GM18870 (cell line): ENCODE measurements around the gene NUTM2F.
"Not testable (repeated sequence)": the region's sequence is repeated elsewhere in the genome, so short reads cannot be mapped to it uniquely, and the experiment has no call there.

ENCODE experiments used
- ATAC-seq: cut with Tn5 transposase; IDR thresholded peaks from one replicate; pipeline ENCODE4 v1.9.1; 2021; ENCODE audit warnings: moderate library complexity; ENCODE audit not compliant: unreplicated experiment

NUTM2F gene

DNA sequence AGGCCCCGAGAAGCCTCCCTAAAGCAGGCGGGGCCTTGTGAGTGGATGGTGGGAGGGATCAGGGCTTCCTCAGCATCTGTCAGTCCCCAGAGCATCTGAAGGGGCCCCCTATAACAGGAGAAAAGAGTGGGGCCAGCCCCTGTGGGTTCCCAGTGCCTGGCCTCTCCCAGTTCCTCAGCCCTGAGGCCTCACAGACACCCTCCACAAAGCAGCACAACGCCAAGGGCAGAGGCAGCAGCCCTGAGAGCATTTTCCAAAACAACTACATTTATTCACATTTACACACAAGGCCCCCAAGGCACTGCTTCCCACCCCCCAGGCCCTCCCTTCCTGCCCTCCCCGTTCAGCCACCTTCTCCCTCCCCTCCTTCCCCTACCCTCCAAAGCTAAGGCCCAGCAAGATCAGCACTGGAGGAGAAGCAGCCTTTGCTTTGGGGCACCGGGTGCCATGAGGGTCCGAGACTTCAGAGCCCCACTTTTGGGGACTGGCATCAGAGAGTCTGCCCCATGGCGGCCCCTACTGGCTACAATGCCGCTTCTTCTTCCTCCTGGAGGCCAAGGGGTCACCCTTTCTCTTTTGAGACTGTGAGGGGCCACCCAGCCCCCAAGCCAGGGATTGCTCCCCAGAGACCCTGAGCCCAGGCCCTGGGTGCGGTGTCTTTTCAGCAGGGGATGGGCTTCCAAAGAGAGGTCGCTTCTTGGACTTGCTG lies 10.3 kb downstream of the NUTM2F start:
- not testable (repeated sequence) for ATAC-seq

DNA sequence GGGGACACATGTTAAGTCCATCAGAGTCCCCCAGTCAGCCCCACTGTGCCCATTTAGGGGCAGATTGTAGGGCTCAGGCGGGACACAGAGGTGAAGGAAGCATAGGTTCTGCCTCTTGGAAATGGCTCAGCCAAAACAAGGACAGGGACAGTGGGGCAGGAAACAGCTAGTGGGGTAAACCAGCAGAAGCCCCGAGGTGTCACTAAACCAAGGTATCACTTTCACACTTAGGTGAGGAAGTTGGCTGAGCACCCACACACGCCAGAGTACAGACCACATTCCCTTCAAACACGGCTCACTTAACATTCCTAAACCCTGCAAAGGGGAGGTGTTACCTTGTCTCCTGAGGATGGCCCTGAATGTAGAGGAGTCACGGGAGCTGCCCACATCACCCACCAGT lies 12.2 kb downstream of the NUTM2F start:
- not testable (repeated sequence) for ATAC-seq

DNA sequence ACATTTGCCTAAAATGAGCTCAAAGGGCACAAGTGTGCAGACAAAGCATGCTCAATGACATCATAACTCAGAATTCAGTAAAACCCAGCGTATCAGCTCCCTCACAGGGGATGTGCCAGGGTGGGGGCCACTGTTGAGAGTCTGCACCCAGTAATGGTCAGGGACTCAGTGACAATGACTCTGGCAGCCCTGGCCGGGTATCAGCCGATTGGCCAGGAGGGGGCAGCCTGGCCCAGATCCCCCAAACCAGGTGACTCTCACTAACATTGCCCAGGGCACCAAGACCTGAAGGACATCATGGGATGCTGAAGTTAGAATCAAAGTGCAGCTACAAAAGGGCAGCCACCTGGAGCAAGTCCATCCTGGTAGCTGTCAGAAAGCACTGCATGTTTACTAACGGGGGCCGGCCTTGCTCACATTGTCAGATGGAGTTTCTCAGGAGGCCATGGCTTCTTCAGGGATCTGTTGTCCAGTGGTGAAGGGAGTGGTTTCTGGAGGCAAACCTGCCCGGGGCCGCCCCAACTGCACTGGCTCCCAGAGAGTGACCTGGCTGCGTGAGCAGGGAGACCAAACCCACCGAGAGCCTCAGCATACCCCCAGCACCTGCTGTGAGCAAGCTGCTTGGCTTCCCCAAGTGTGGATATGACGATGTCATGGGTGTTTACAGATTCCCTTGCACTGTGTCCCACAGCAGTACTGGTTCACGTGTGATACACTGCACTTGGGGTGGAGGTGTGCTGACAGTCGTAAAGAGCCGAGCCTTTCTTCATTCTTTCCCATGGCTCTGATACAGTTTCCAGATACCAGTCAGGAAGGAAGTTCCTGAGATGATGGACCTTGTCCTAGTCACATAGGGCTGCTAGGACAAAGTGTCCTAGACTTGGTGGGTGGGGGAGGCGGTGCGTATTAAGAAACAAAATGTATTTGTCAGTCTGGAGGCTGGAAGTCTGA lies 13.1 kb downstream of the NUTM2F start:
- ATAC-seq: not testable (repeated sequence)

DNA sequence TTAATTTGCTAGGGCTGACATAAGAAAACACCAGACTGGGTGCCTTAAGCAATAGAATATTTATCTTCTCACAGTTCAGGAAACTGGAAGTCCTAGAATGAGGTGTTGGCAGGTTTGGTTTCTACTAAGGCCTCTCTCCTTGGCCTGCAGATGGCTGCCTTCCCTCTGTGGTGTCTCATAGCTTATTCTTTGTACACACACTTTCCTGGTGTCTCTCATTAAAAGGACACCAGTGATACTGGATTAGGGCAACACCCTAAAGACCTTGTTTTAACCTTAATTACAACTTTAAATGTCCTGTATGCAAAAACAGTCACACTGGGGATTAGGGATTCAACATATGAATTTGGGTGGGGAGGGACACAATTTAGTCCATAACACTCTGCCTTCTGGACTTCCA lies 25.1 kb downstream of the NUTM2F start:
- ATAC-seq: no peak

DNA sequence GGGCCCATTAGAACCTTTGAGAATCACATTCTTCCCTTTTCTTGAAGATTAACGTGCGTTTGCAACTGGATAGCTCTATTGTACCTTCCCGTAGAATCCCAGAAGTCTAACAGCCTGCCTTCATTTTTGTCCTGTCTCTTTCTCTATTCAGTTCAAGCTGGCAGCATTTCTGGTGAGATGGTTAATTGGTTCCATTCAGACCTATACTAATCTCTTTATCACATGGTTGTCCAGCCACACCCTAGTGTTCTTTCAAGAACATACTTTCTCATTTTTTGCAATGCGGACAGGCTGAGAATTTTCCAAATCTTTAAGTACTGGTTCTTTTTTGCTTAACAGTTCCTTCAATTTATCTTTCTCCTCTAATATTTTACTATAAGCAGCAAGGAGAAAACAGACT lies 26.0 kb downstream of the NUTM2F start:
- no peak for ATAC-seq

DNA sequence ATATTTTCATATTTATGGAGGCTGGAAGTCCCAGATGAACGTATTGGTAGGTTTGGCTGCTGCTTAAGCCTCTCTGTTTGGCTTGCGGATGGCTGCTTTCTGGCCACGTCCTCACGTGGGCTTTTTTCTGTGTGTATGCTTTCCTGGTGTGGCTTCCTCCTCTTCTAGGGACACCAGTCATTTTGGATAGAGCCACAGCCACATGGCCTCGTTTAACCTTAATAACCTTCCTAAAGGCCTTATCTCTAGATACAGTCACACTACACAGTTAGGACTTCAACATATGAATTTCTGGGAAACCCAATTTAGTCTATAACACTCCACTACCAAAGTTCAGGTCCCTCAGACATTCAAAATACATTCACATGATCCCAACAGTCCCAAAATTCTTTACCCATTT lies 26.9 kb downstream of the NUTM2F start:
- ATAC-seq: no peak

DNA sequence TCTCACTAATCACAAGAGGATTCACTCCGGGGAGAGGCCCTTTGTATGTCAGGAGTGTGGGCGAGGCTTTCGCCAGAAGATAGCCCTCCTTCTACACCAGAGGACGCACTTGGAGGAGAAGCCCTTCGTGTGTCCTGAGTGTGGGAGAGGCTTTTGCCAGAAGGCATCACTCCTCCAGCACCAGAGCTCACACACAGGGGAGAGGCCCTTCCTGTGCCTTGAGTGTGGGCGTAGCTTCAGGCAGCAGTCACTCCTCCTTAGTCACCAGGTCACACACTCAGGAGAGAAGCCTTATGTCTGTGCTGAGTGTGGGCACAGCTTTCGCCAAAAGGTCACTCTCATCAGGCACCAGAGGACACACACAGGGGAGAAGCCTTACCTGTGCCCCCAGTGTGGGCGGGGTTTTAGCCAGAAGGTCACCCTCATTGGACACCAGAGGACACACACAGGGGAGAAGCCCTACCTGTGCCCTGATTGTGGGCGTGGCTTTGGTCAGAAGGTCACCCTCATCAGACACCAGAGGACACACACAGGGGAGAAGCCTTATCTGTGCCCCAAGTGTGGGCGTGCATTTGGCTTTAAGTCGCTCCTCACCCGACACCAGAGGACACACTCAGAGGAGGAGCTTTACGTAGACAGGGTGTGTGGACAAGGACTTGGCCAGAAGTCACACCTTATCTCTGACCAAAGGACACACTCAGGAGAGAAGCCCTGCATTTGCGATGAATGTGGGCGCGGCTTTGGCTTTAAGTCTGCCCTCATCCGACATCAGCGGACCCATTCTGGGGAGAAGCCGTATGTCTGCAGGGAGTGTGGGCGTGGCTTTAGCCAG lies 27.8 kb downstream of the NUTM2F start:
- no peak for ATAC-seq

DNA sequence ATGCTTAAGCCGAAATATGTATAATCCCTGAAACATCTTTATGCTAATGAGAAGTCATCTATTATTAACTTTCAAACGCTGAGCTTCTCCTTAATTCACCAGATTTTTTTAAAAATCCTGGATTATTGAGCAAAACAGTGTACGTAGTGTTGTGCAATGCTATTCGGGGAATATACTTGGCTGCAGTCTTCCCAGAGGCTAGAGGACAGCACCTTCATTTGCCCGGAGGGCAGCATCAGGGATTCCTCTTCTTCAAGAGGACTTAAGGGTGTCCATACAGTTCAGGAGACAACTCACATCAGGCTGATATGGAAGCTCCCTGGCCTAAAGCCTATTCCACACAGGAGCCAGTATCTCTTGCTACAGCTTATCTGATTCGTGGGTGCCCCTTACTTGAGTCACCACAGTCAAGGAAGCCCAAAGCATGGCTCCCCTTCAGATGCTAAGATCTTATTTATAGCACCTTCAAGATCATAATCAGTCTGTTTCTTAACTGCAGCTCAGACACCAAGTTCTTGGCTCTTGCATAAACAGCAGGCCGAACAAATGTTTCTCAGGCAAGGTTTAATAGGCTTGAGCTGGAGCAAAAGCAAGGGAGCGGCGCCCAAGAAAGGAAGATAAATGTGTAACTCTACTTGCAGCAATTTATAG lies 29.4 kb downstream of the NUTM2F start:
- ATAC-seq: no peak

DNA sequence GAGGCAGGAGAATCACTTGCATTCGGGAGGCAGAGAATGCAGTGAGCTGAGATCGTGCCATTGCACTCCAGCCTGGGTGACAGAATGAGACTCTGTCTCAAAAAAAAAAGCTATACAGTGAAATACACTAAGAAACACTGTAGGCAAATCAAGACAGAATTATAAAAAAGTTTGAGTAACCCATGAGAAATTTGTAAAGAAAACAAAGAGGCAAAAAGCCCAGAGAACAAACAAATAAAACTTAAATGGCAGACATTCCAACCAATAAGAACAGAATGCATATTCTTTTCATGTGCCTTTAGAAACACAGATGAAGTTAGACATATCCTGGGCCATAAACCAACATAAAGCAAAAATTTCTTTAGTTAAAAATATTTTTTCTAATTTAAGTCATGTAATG lies 38.8 kb downstream of the NUTM2F start:
- ATAC-seq: no peak

DNA sequence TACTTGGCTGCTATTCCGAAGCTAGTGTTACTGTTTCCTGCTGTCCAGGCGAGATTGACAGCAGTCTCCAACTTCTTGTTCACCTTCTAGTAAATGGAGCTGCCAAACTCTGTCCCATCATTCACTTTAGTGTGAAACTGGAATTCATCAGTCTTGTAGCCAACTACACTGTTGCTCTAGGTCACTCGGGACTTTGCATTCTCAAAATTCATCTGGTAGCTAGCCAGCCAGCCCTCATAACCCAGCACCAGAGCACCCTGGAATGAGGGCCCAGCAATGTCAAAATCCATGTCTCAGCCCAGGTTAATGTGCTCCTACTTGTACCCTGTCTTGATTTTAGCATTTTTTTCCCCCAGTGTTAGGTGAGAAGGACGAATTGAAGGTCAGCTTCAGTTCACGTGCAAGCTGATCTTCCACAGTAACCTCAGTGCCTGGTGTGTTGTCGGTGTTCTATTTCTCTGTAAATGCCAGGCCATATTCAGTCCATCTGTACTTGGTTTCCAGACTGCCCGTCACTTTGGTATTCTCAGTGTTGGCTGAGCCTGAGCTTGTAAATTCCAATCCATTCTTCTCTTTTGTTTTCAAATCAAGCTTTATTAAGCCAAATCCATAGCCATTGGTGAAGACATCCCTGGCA lies 40.4 kb downstream of the NUTM2F start:
- ATAC-seq: no peak

DNA sequence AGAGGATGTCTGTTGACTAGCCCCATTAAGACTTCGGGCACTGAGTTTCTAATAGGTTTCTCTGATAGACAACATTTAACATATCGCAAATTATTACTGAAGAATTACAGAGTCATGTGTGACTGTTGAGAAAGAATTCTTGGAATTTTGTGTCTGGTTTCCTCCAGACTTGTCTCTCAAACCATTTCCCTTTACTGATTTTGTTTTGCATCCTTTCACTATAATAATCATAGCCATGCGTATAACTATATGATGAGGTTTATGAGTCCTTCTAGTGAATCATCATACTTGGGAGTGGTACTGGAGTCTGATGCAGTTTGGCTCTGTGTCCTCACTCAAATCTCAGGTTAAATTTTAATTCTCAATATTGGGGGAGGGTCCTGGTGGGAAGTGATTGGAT lies 42.3 kb downstream of the NUTM2F start:
- ATAC-seq: no peak

DNA sequence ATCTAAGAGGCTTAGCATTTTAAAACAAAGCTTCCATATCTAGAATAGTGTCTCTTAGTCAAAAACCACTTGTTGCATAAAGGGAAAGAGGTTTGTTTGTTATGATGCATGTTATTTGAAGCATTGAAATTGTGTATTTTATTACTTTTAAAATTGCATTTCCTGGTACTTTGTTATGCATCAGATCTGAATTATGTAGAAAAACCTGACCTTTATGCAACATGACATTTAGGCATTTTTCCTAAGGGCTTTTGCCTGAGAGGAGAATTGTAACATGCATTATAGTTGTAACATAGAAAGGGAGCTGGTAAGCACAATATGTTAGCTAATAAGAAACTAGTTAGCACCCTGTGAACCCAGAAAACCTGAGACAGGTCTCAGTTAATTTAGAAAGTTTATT lies 47.3 kb downstream of the NUTM2F start:
- ATAC-seq: no peak

DNA sequence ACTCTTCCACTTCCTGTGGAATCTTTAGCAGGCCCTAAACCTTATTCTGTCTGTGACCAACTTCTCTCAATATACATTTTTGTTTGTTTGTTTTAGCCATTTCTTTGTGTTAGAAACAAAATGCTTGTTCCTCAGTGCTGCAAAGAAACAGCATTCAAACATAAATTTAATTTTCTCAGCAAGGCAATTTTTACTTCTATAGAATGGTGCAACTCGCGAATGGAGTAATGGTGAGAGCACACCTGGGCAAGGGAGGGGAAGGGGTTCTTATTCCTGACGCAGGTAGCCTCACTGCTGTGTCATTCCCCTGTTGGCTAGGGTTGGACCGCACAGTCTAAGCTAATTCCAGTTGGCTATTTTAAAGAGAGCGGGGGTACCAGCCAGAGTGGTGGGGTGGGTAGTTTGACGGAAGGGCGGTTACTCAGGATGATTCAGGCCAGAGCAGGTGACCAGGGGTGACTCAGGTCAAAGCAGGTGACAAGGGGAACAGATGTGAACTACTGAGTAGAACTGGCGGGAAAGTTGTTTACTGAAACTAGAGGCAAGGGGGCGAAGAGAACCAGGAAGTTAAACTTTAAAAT lies 47.9 kb downstream of the NUTM2F start:
- no peak for ATAC-seq

DNA sequence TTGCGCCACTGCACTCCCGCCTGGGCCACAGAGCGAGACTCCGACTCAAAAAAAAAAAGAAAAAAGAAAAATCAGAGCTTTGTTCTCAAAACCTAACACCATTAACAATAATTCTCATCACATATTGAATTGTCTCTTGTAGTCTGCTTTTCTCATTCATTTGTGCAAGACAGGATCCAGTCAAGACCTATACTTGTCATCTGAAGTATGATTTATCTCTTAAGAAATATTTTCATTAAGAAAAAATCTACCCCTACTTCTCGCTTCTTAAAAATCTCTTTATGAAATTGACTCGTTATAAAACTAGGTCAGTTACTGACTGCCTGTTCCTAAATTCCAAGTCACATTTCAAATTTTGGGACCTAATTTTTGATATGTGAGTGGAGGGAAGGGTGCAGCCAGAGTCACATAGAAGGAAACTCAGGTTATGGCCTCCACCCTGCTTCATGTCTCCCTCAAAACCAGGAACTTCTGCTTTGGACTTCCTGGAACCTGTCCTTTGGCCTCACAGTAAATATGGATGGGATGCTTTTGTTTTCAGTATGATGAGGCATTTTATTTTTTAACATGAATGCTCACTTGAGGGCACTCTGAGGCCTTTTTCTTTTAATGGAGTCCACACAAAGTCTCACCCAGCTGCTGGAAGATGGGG lies 50.4 kb downstream of the NUTM2F start:
- no peak for ATAC-seq

DNA sequence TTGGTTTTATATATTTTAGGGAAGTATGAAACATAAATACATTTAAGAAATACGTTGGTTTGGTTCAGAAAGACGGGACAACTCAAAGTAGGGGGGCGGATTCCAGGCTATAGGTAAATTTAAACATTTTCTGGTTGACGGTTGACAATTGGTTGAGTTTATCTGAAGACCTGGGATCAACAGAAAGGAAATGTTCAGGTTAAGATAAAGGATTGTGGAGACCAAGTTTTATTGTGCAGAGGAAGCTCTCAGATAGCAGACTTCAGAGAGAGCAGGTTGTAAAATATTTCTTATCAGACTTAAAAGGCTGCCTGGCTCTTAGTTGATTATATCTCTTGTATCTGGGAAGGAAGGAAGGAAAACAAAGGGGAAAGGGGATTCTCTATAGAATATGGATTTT lies 51.4 kb downstream of the NUTM2F start:
- not testable (repeated sequence) for ATAC-seq

DNA sequence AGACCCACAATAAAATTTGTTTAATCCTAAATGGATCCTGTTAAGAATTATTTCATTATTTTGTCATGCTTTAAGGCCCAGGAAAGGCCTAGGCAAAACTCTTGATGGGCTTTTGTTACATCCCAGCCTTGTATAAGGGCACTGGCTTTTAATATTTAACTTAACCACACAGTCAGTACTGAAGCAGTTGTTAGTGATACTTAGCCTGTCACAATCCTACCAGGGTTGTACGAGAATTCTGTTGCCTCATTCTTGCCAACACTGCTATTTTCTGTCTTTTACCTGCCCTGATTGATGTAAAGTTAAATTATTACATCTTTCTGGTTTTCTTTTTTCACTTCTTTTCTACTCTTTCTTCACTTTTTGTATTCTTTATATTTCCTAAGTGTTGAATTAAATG lies 58.4 kb downstream of the NUTM2F start:
- ATAC-seq: no peak

DNA sequence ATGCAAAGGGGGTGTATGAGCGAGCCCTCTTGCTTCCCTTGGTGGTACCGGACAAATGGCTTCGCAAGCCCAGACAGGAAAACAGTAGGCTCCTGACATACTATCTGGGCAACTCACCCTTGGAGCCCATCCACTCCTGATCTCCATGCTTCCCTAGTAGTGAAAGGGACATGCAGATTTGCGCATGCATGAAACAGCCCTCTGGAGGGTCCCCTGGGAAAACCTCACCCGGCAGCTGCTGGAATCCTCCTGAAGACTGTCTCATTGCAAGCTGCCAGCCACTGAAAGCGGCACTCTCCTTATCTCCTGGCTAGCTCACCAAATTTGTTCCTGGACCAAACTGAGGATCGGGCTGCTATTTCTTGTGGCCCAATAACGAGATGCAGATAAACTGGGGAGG lies 59.2 kb downstream of the NUTM2F start:
- ATAC-seq: no peak
